CD14-positive monocyte (primary cell): ENCODE measurements around the gene EPHA1. TPM values are rescaled to one million over a fixed set of nuclear protein-coding genes. Genes with fewer than 3 reads are reported as not detected.
"Not testable (repeated sequence)": the region's sequence is repeated elsewhere in the genome, so short reads cannot be mapped to it uniquely, and the experiment has no call there.

Experiments used
- DNase-seq, 3 donors: peaks; one replicate each; pipeline ENCODE4 v3.0.0-alpha.2; 2011 to 2022
- H2AFZ ChIP-seq: 2 replicates; pipeline ENCODE4 v1.6.0; 2012; ENCODE audit warnings: mild to moderate bottlenecking, low read depth, low read length, inconsistent platforms; ENCODE audit not compliant: insufficient read depth, poor library complexity, severe bottlenecking
- H3K27ac ChIP-seq, 2 donors: 1 replicate in 1 of 2; 2 replicates in 1 of 2; pipeline ENCODE4 v1.5.1; 2012 to 2013; ENCODE audit warnings: low read length in 2 of 2, control low read depth in 1 of 2, inconsistent platforms in 1 of 2, low read depth in 1 of 2, mild to moderate bottlenecking in 1 of 2
- H3K27me3 ChIP-seq, 2 donors: one replicate each; pipeline versions ENCODE4 v1.6.0 to v1.6.1; 2011 to 2013; ENCODE audit warnings: low read length in 2 of 2; ENCODE audit not compliant: control insufficient read depth in 2 of 2, insufficient read depth in 2 of 2
- H3K36me3 ChIP-seq, 2 donors: replicated peaks in 1 of 2; 1 replicate in 1 of 2; 2 replicates in 1 of 2; pipeline versions ENCODE4 v1.5.1 to v1.6.1; 2012 to 2013; ENCODE audit warnings: low read length in 2 of 2, control low read depth in 1 of 2, inconsistent platforms in 1 of 2, mild to moderate bottlenecking in 1 of 2; ENCODE audit not compliant: insufficient read depth in 2 of 2, control insufficient read depth in 1 of 2
- H3K4me1 ChIP-seq, 2 donors: 1 replicate in 1 of 2; 2 replicates in 1 of 2; pipeline versions ENCODE4 v1.5.1 to v1.6.1; 2012 to 2013; ENCODE audit warnings: low read length in 2 of 2, control low read depth in 1 of 2, inconsistent platforms in 1 of 2, mild to moderate bottlenecking in 1 of 2, moderate library complexity in 1 of 2; ENCODE audit not compliant: insufficient read depth in 2 of 2, control insufficient read depth in 1 of 2
- H3K4me2 ChIP-seq: replicated peaks from 2 replicates; pipeline ENCODE3; 2012; ENCODE audit warnings: low read length, moderate library complexity, mild to moderate bottlenecking; ENCODE audit not compliant: poor library complexity, severe bottlenecking; ENCODE audit errors: extremely low read depth
- H3K4me3 ChIP-seq, 3 experiments: fragments of 200-600 bp in 1 of 3; sonication (generic) in 1 of 3; replicated peaks in 1 of 3; 1 replicate in 2 of 3; 2 replicates in 1 of 3; pipeline ENCODE4 v1.5.1; 2011 to 2013; ENCODE audit warnings: low read length in 3 of 3, mild to moderate bottlenecking in 3 of 3, control low read depth in 2 of 3, low read depth in 2 of 3, inconsistent platforms in 1 of 3, moderate library complexity in 1 of 3
- H3K79me2 ChIP-seq: 2 replicates; pipeline ENCODE4 v1.6.0; 2012; ENCODE audit warnings: mild to moderate bottlenecking, control low read depth, inconsistent platforms, low read length, moderate library complexity; ENCODE audit not compliant: insufficient read depth
- H3K9ac ChIP-seq: 2 replicates; pipeline ENCODE4 v1.6.0; 2017; ENCODE audit warnings: low read length, mild to moderate bottlenecking; ENCODE audit not compliant: insufficient read depth, poor library complexity, severe bottlenecking
- H3K9me3 ChIP-seq, 2 donors: replicated peaks in 1 of 2; 1 replicate in 1 of 2; 2 replicates in 1 of 2; pipeline versions ENCODE4 v1.5.1 to v1.6.1; 2012 to 2013; ENCODE audit warnings: low read length in 2 of 2, control low read depth in 1 of 2; ENCODE audit not compliant: control insufficient read depth in 1 of 2, insufficient read depth in 1 of 2
- H4K20me1 ChIP-seq: 2 replicates; pipeline ENCODE4 v1.6.0; 2012; ENCODE audit warnings: mild to moderate bottlenecking, low read length, control low read depth, moderate library complexity; ENCODE audit not compliant: insufficient read depth
- H3K27ac Mint-ChIP-seq, 7 donors: one replicate each; pipeline ENCODE4 v1.8.0; 2020; ENCODE audit warnings: mild to moderate bottlenecking in 7 of 7, mixed read lengths in 7 of 7, moderate library complexity in 6 of 7, inconsistent platforms in 2 of 7
- H3K27me3 Mint-ChIP-seq, 3 donors: one replicate each; pipeline ENCODE4 v1.8.0; 2021 to 2022; ENCODE audit warnings: low read depth in 3 of 3, mild to moderate bottlenecking in 3 of 3, mixed read lengths in 3 of 3, moderate library complexity in 3 of 3, inconsistent platforms in 1 of 3
- H3K36me3 Mint-ChIP-seq, 2 donors: one replicate each; pipeline ENCODE4 v1.8.0; 2020; ENCODE audit warnings: mixed read lengths in 2 of 2, inconsistent platforms in 1 of 2, mild to moderate bottlenecking in 1 of 2
- H3K4me1 Mint-ChIP-seq: one replicate; pipeline ENCODE4 v1.8.0; 2020; ENCODE audit warnings: mild to moderate bottlenecking, mixed read lengths
- H3K4me3 Mint-ChIP-seq, 2 donors: one replicate each; pipeline ENCODE4 v1.8.0; 2020; ENCODE audit warnings: mild to moderate bottlenecking in 2 of 2, mixed read lengths in 2 of 2, moderate library complexity in 1 of 2
- H3K9me3 Mint-ChIP-seq, 7 donors: one replicate each; pipeline ENCODE4 v1.8.0; 2020 to 2022; ENCODE audit warnings: mixed read lengths in 7 of 7, mild to moderate bottlenecking in 6 of 7, moderate library complexity in 6 of 7, inconsistent platforms in 2 of 7
- WGBS: methylation state at CpG from one replicate; pipeline ENCODE4 v1.1.5; 2013; ENCODE audit warnings: missing lambda C conversion rate; ENCODE audit not compliant: insufficient coverage; 5-methylcytosine and 5-hydroxymethylcytosine counted together
- intact Hi-C, 2 donors: fragments of 100-400 bp; cut with micrococcal nuclease; formaldehyde crosslinking; loops; one replicate each; pipeline versions ENCODE4 v1.15.0 to v1.15.1; 2023
- polyA plus RNA-seq, 3 donors: library from polyadenylated mRNA; depleted of rRNA in 1 of 3; unstranded in 2 of 3; stranded (reverse) in 1 of 3; fragments of 300-500 nt in 2 of 3; fragments of >200 nt in 1 of 3; fragmentation: Illumina TruSeq in 2 of 3; gene quantifications; 1 replicate in 2 of 3; 2 replicates in 1 of 3; pipeline ENCODE4 v1.2.3, GENCODE V29; 2012 to 2021
- TF ChIP-seq, protein P1 (sequence below): fragments of 200-600 bp; IDR thresholded peaks from one replicate; pipeline ENCODE4 v1.8.0; 2022; ENCODE audit warnings: antibody characterized with exemption, mild to moderate bottlenecking

Gene EPHA1
- polyA plus RNA-seq, 3 donors = 0.50 to 0.95 TPM; not detected in 1

- no peak for DNase-seq
- 62% methylated on average over 10 of the region's 14 CpGs for WGBS
- Mint-ChIP-seq H3K4me3 (no peak overlapping the region), H3K36me3 (peaks cover 22 to 51% of the 10 kb centered on the region in 2 donors), H3K4me1 (peaks cover 58% of the 10 kb centered on the region), H3K9me3 (no peaks in the 10 kb centered on the region), H3K27ac (peak overlapping the region in 5 of 7 donors; percentile 25 to 75 (median 47)), H3K27me3 (no peaks in the 10 kb centered on the region)
- Histone ChIP-seq H3K9ac (no peak overlapping the region), H3K27me3 (no peaks in the 10 kb centered on the region), H4K20me1 (peaks cover 69% of the 10 kb centered on the region), H3K4me3 (no peak overlapping the region), H3K4me2 (no peak overlapping the region), H3K27ac (peak overlapping the region; percentile 15 to 17), H3K79me2 (peaks cover 22% of the 10 kb centered on the region), H3K9me3 (no peaks in the 10 kb centered on the region), H3K36me3 (peaks cover 39 to 48% of the 10 kb centered on the region in 2 donors), H3K4me1 (peaks cover 20 to 56% of the 10 kb centered on the region in 2 donors), H2AFZ (no peak overlapping the region)
- intact Hi-C loops = no loop called here
- TF ChIP-seq, protein P1, sequence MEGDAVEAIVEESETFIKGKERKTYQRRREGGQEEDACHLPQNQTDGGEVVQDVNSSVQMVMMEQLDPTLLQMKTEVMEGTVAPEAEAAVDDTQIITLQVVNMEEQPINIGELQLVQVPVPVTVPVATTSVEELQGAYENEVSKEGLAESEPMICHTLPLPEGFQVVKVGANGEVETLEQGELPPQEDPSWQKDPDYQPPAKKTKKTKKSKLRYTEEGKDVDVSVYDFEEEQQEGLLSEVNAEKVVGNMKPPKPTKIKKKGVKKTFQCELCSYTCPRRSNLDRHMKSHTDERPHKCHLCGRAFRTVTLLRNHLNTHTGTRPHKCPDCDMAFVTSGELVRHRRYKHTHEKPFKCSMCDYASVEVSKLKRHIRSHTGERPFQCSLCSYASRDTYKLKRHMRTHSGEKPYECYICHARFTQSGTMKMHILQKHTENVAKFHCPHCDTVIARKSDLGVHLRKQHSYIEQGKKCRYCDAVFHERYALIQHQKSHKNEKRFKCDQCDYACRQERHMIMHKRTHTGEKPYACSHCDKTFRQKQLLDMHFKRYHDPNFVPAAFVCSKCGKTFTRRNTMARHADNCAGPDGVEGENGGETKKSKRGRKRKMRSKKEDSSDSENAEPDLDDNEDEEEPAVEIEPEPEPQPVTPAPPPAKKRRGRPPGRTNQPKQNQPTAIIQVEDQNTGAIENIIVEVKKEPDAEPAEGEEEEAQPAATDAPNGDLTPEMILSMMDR = no peak
These were observed 15.2 kb downstream of the EPHA1 start for GRCh38 chr7:143393267-143394041.

DNA sequence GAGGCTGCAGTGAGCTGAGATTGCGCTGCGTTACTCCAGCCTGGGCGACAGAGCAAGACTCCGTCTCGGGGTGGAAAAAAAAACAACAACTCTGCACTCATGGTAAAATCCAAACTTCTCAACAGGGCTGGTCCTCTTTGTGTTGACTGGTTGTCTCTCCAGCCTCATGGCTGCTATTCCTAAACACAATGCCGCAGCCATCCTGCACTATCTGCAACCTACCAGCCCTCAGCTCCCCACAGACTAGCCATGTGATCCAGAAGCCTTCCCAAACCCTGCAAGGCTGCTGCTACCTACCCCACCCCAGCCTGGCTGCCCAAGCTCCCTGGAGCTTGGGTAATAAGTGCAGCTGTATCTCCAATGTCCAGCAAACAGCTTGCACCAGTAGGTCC, 15.8 kb downstream of the EPHA1 start:
- no peaks in the 10 kb centered on the region for H3K9me3 ChIP-seq
- no peaks in the 10 kb centered on the region for H3K27me3 ChIP-seq
- Mint-ChIP-seq H3K4me3 (no peak overlapping the region), H3K36me3 (peaks cover 18 to 53% of the 10 kb centered on the region in 2 donors), H3K27ac (peak overlapping the region in 3 of 7 donors; percentile 28 to 75 (median 38)), H3K4me1 (peaks cover 61% of the 10 kb centered on the region), H3K9me3 (no peaks in the 10 kb centered on the region), H3K27me3 (no peaks in the 10 kb centered on the region)
- no peak overlapping the region for H3K4me2 ChIP-seq
- no peak overlapping the region for H3K4me3 ChIP-seq
- TF ChIP-seq, protein P1 = no peak
- intact Hi-C loops = no loop called here
- H3K4me1 ChIP-seq = peaks cover 25 to 61% of the 10 kb centered on the region in 2 donors
- H2AFZ ChIP-seq = no peak overlapping the region
- H4K20me1 ChIP-seq = peaks cover 74% of the 10 kb centered on the region
- WGBS = no CpG with 5 or more reads among the region's 6 CpGs
- peaks cover 45 to 54% of the 10 kb centered on the region in 2 donors for H3K36me3 ChIP-seq
- no peak overlapping the region for H3K9ac ChIP-seq
- peak overlapping the region; percentile 15 to 17 for H3K27ac ChIP-seq
- peaks cover 28% of the 10 kb centered on the region for H3K79me2 ChIP-seq
- DNase-seq = no peak

DNA sequence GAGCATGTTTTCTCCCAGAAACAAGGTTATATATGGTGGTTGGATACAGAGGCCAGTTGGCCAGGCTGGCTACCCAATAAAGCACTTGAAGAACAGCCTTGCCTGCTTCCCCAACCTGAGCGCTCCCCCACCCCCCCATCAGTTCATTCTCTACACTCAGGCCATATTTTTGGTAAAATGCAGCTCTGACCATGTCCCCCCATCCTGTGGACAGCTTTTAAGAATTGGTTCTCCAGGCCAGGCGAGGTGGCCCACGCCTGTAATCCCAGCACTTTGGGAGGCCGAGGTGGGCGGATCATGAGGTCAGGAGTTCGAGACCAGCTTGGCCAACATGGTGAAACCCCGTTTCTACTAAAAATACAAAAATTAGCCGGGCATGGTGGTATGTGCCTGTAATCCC, 16.2 kb downstream of the EPHA1 start:
- H3K9me3 Mint-ChIP-seq, H3K9me3 ChIP-seq, H3K4me2 ChIP-seq, H3K4me3 Mint-ChIP-seq, H2AFZ ChIP-seq, H3K4me3 ChIP-seq, intact Hi-C loops, H3K27me3 Mint-ChIP-seq, H3K27me3 ChIP-seq, H3K9ac ChIP-seq, DNase-seq: not testable (repeated sequence)
- Mint-ChIP-seq H3K27ac (peak overlapping the region in 1 of 7 donors; percentile 79), H3K36me3 (peaks cover 13 to 52% of the 10 kb centered on the region in 2 donors), H3K4me1 (peaks cover 65% of the 10 kb centered on the region)
- Histone ChIP-seq H3K79me2 (peaks cover 32% of the 10 kb centered on the region), H3K27ac (peak overlapping the region in 1 of 2 donors; percentile 47), H4K20me1 (peaks cover 79% of the 10 kb centered on the region), H3K36me3 (peaks cover 49 to 59% of the 10 kb centered on the region in 2 donors), H3K4me1 (peaks cover 29 to 66% of the 10 kb centered on the region in 2 donors)
- WGBS = 92% methylated on average over 5 of the region's 8 CpGs
